ENCODE results near the gene SLC6A9. TPM values are rescaled to one million over a fixed set of nuclear protein-coding genes. Genes with fewer than 3 reads are reported as not detected.

Gene SLC6A9
- total and polyA plus RNA-seq, 8 donors = 1.1 to 40.8 (median 2.3) TPM; not detected in 1

- Histone ChIP-seq H3K9me3 (no peaks in the 10 kb centered on the region), H3K27ac (no peak overlapping the region), H3K36me3 (peaks cover 37 to 93% (median 91%) of the 10 kb centered on the region in 4 donors), H3K4me1 (no peaks in the 10 kb centered on the region), H3K4me3 (no peak overlapping the region), H3K27me3 (no peaks in the 10 kb centered on the region)
- no peak for TF ChIP-seq POLR2A (IDR thresholded peaks at IDR 0.05)
- TF ChIP-seq, protein P1, sequence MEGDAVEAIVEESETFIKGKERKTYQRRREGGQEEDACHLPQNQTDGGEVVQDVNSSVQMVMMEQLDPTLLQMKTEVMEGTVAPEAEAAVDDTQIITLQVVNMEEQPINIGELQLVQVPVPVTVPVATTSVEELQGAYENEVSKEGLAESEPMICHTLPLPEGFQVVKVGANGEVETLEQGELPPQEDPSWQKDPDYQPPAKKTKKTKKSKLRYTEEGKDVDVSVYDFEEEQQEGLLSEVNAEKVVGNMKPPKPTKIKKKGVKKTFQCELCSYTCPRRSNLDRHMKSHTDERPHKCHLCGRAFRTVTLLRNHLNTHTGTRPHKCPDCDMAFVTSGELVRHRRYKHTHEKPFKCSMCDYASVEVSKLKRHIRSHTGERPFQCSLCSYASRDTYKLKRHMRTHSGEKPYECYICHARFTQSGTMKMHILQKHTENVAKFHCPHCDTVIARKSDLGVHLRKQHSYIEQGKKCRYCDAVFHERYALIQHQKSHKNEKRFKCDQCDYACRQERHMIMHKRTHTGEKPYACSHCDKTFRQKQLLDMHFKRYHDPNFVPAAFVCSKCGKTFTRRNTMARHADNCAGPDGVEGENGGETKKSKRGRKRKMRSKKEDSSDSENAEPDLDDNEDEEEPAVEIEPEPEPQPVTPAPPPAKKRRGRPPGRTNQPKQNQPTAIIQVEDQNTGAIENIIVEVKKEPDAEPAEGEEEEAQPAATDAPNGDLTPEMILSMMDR (IDR thresholded peaks at IDR 0.05) = no peak
- TF ChIP-seq POLR2AphosphoS5 (IDR thresholded peaks at IDR 0.05) = no peak
- no peak for TF ChIP-seq EP300 (IDR thresholded peaks at IDR 0.05)
- WGBS, 5 donors = 86 to 95% (median 92%) methylated on average over 2 of the region's 2 CpGs
- intact Hi-C loops (cut with DNase I; ENCODE audit: low total_unique reads) = no loop called here
- no peak for DNase-seq
Measured at GRCh38 chr1:43962324-43962723, 68.9 kb downstream of the SLC6A9 start.

DNA sequence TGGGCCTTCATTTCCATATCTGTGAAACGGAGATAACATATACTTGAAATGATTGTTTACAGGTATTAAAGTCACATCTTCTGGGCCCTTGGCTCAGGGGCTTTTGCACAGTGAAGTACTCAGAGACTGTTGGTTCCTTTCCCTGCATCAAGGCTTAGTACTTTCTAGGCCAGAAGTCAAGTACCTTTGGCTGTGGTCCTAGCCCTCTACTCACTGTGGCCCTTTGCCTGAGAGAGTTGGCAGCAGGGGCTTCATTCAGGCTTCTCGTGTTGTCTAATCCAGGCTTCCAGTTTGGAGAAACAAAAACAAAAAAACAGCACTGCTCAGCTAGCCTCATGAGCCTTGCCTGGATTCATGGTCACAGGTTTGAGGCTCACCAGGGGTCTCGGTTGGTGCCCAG, 69.6 kb downstream of the SLC6A9 start:
- TF ChIP-seq POLR2AphosphoS5 (IDR thresholded peaks at IDR 0.05) (no peak), POLR2A (IDR thresholded peaks at IDR 0.05) (no peak), EP300 (IDR thresholded peaks at IDR 0.05) (no peak)
- TF ChIP-seq, protein P1 (IDR thresholded peaks at IDR 0.05) = no peak
- DNase-seq = no peak
- intact Hi-C loops (cut with DNase I; ENCODE audit: low total_unique reads) = no loop called here
- Histone ChIP-seq H3K4me1 (no peaks in the 10 kb centered on the region), H3K27ac (no peak overlapping the region), H3K27me3 (no peaks in the 10 kb centered on the region), H3K9me3 (no peaks in the 10 kb centered on the region), H3K36me3 (peaks cover 37 to 93% (median 91%) of the 10 kb centered on the region in 4 donors), H3K4me3 (no peak overlapping the region)
- WGBS, 5 donors = 73 to 93% (median 87%) methylated on average over 3 of the region's 3 CpGs

DNA sequence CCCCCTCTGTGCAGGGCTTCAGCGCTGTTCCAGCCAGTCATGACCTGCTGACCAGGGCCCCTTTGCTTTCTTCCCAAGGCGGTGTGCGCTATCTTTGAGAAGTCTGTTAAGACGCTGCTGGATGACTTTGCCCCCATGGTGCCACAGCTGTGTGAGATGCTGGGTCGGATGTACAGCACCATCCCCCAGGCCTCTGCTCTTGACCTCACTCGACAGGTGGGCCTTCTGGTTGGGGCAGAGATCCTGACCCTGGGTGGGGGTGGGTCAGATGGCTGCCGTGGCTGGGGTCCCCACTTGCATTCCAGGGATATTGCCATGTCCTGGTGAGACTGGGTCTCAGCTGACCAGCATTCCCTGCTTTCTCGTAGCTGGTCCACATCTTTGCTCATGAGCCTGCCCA, 70.5 kb downstream of the SLC6A9 start:
- Histone ChIP-seq H3K4me3 (no peak overlapping the region), H3K27ac (no peak overlapping the region), H3K4me1 (no peaks in the 10 kb centered on the region), H3K27me3 (no peaks in the 10 kb centered on the region), H3K36me3 (peaks cover 37 to 91% (median 90%) of the 10 kb centered on the region in 4 donors), H3K9me3 (no peaks in the 10 kb centered on the region)
- TF ChIP-seq POLR2A (IDR thresholded peaks at IDR 0.05) = no peak
- no peak for TF ChIP-seq EP300 (IDR thresholded peaks at IDR 0.05)
- no peak for TF ChIP-seq POLR2AphosphoS5 (IDR thresholded peaks at IDR 0.05)
- TF ChIP-seq, protein P1 (IDR thresholded peaks at IDR 0.05) = no peak
- intact Hi-C loops (cut with DNase I; ENCODE audit: low total_unique reads) = no loop called here
- 78 to 95% (median 92%) methylated on average over 3 to 8 of the region's 8 CpGs for WGBS, 5 donors
- DNase-seq = no peak

GRCh38 chr1:43958351-43959255, 72.7 kb downstream of the SLC6A9 start:
- H3K27me3 ChIP-seq = no peaks in the 10 kb centered on the region
- peaks cover 32 to 84% (median 76%) of the 10 kb centered on the region in 4 donors for H3K36me3 ChIP-seq
- no peak overlapping the region for H3K4me3 ChIP-seq
- intact Hi-C loops (cut with DNase I; ENCODE audit: low total_unique reads) = no loop called here
- TF ChIP-seq, protein P1 (IDR thresholded peaks at IDR 0.05) = no peak
- TF ChIP-seq EP300 (IDR thresholded peaks at IDR 0.05) (no peak), POLR2A (IDR thresholded peaks at IDR 0.05) (no peak), POLR2AphosphoS5 (IDR thresholded peaks at IDR 0.05) (no peak)
- peaks cover 0 to 3% (median 0%) of the 10 kb centered on the region in 4 donors for H3K4me1 ChIP-seq
- 87 to 94% (median 92%) methylated on average over 9 of the region's 9 CpGs for WGBS, 5 donors
- no peak for DNase-seq
- no peaks in the 10 kb centered on the region for H3K9me3 ChIP-seq
- no peak overlapping the region for H3K27ac ChIP-seq
